WTC11 (cell line): ENCODE measurements around the gene FOXL2.

Experiments
- ARID4B ChIP-seq: sonication (generic); formaldehyde crosslinking; IDR thresholded peaks from 2 replicates; pipeline ENCODE4 v1.8.0; 2023; ENCODE audit warnings: missing genetic modification reagents, mild to moderate bottlenecking, borderline replicate concordance
- ATF1 ChIP-seq: sonication (generic); formaldehyde crosslinking; IDR thresholded peaks from 2 replicates; pipeline ENCODE4 v1.8.1; 2023; ENCODE audit warnings: mild to moderate bottlenecking, moderate library complexity, missing genetic modification reagents
- ATF3 ChIP-seq: sonication (generic); formaldehyde crosslinking; conservative IDR thresholded peaks from 2 replicates; pipeline ENCODE4 v1.8.1; 2022; ENCODE audit warnings: mild to moderate bottlenecking, missing genetic modification reagents
- ATF6 ChIP-seq: sonication (generic); formaldehyde crosslinking; IDR thresholded peaks from 2 replicates; pipeline ENCODE4 v1.8.1; 2023; ENCODE audit warnings: mild to moderate bottlenecking, missing genetic modification reagents
- CTCF ChIP-seq: fragments of 200-600 bp; IDR thresholded peaks from 2 replicates; pipeline ENCODE4 v1.8.0; 2022; ENCODE audit warnings: antibody characterized with exemption
- E2F5 ChIP-seq: sonication (generic); formaldehyde crosslinking; IDR thresholded peaks from 2 replicates; pipeline ENCODE4 v1.8.1; 2022; ENCODE audit warnings: mild to moderate bottlenecking, moderate library complexity, missing genetic modification reagents
- FOXK1 ChIP-seq: sonication (generic); formaldehyde crosslinking; IDR thresholded peaks from 2 replicates; pipeline ENCODE4 v1.8.0; 2022; ENCODE audit warnings: mild to moderate bottlenecking, moderate library complexity, missing genetic modification reagents
- FOXP4 ChIP-seq: sonication (generic); formaldehyde crosslinking; IDR thresholded peaks from 2 replicates; pipeline ENCODE4 v1.8.0; 2022; ENCODE audit warnings: mild to moderate bottlenecking, missing genetic modification reagents
- MYBL2 ChIP-seq: sonication (generic); formaldehyde crosslinking; IDR thresholded peaks from 2 replicates; pipeline ENCODE4 v1.8.1; 2023; ENCODE audit warnings: mild to moderate bottlenecking, moderate library complexity, missing genetic modification reagents
- PREB ChIP-seq: sonication (generic); formaldehyde crosslinking; IDR thresholded peaks from 2 replicates; pipeline ENCODE4 v1.8.1; 2022; ENCODE audit warnings: mild to moderate bottlenecking, missing genetic modification reagents, moderate library complexity, borderline replicate concordance
- TCF7 ChIP-seq: sonication (generic); formaldehyde crosslinking; IDR thresholded peaks from 2 replicates; pipeline ENCODE4 v1.8.0; 2022; ENCODE audit warnings: mild to moderate bottlenecking, low read depth, missing genetic modification reagents, moderate library complexity
- TEAD1 ChIP-seq: sonication (generic); formaldehyde crosslinking; IDR thresholded peaks from 2 replicates; pipeline ENCODE4 v1.8.0; 2022; ENCODE audit warnings: mild to moderate bottlenecking, missing genetic modification reagents
- ZNF232 ChIP-seq: sonication (generic); formaldehyde crosslinking; IDR thresholded peaks from 2 replicates; pipeline ENCODE4 v1.8.0; 2022; ENCODE audit warnings: mild to moderate bottlenecking, missing genetic modification reagents
- ZNF425 ChIP-seq: fragments of 250-450 bp; sonication (Bioruptor Pico); conservative IDR thresholded peaks from 2 replicates; pipeline ENCODE4 v1.9.0; 2021; ENCODE audit warnings: mild to moderate bottlenecking

- no peak for TF ChIP-seq CTCF
- TF ChIP-seq PREB (CRISPR knock-in tag) = no peak
- no peak for TF ChIP-seq ATF1 (CRISPR knock-in tag)
- TF ChIP-seq ATF6 (CRISPR knock-in tag) = no peak
- no peak for TF ChIP-seq FOXK1 (CRISPR knock-in tag)
- no peak for TF ChIP-seq TEAD1 (CRISPR knock-in tag)
- no peak; the same call in 1 of the 2 replicates for TF ChIP-seq FOXP4 (CRISPR knock-in tag)
- no peak for TF ChIP-seq MYBL2
- TF ChIP-seq TCF7 = no peak
- no peak for TF ChIP-seq ZNF425
- no peak for TF ChIP-seq ARID4B (CRISPR knock-in tag)
- TF ChIP-seq ATF3 (CRISPR knock-in tag) = no peak
- TF ChIP-seq ZNF232 (CRISPR knock-in tag) = no peak
- TF ChIP-seq E2F5 = no peak
These were observed 7.2 kb downstream of the FOXL2 start for GRCh38 chr3:138939561-138940241.
